K562 (cell line): Measurements from ENCODE around the gene ABCD4. TPM values are rescaled to one million over a fixed set of nuclear protein-coding genes. Genes with fewer than 3 reads are reported as not detected.

ENCODE experiments used
- ELF4 ChIP-seq: fragments of 450-650 bp; formaldehyde crosslinking; IDR thresholded peaks from 2 replicates; pipeline ENCODE4 v1.4.0; 2022; ENCODE audit warnings: missing genetic modification characterization
- MGA ChIP-seq: fragments of 450-650 bp; IDR thresholded peaks from 2 replicates; pipeline ENCODE4 v1.6.1; 2016; ENCODE audit warnings: mild to moderate bottlenecking, moderate library complexity
- SREBF2 ChIP-seq: sonication (generic); formaldehyde crosslinking; IDR thresholded peaks from 2 replicates; pipeline ENCODE4 v1.4.0; 2020; ENCODE audit warnings: mild to moderate bottlenecking, missing genetic modification reagents
- polyA plus RNA-seq, 8 experiments: library from polyadenylated mRNA; depleted of rRNA in 4 of 8; stranded (reverse) in 5 of 8; unstranded in 3 of 8; fragments of >200 nt; fragmentation: Nextera tagmentation in 2 of 8; fragmentation: Illumina TruSeq in 1 of 8; extraction: Ambion mirVana in 2 of 8; extraction: Trizol in 1 of 8; gene quantifications; 2 replicates each; pipeline versions ENCODE4 v1.2.1 to v1.2.3, GENCODE V29; 2011 to 2014; ENCODE audit warnings: inconsistent platforms in 1 of 8, missing spikeins in 1 of 8
- total RNA-seq, 7 experiments: library from RNA; depleted of rRNA in 6 of 7; stranded (reverse); fragments of >200 nt in 6 of 7; fragmentation: Illumina TruSeq in 2 of 7; extraction: Trizol in 2 of 7; gene quantifications; 2 replicates each; pipeline versions ENCODE4 v1.2.1 to v1.2.3, GENCODE V29; 2011 to 2021; ENCODE audit warnings: low replicate concordance in 1 of 7

The ABCD4 gene
- total and polyA plus RNA-seq, 9 of the 15 experiments (the other 6 are each of a cell fraction or from before 2014, with no cell fraction given): 3.5 to 17.2 (median 12.4) TPM

- TF ChIP-seq MGA (no peak), ELF4 (no peak), SREBF2 (no peak)
Observed at GRCh38 chr14:74325446-74325845, 22.7 kb upstream of the ABCD4 start (continued).
